SK-MEL-5 (cell line): ENCODE data around the gene ZBP1. TPM values are rescaled to one million over a fixed set of nuclear protein-coding genes. Genes with fewer than 3 reads are reported as not detected.

ENCODE experiments used
- DNase-seq: peaks from one replicate; pipeline ENCODE4 v3.0.0-alpha.2; 2016; ENCODE audit warnings: low read depth, low spot score
- in situ Hi-C: cut with HindIII; loops from 2 replicates; pipeline ENCODE4 v1.10.0; 2016; ENCODE audit warnings: low sequenced_read_pairs, high pct_unique_total_duplicates, low pct_unique_long_range_greater_than_20kb
- total RNA-seq: library from RNA; depleted of rRNA; stranded (reverse); fragments of >200 nt; shearing (Covaris generic); gene quantifications from 2 replicates; pipeline ENCODE4 v1.2.3, GENCODE V29; 2014

Gene ZBP1
- total RNA-seq, 1 experiment from 2014 or later, result not detected

- DNase-seq, result no peak
- in situ Hi-C loops, result no loop called here
These were observed 5.1 kb upstream of the ZBP1 start for GRCh38 chr20:57625181-57625958.

GRCh38 chr20:57624124-57624523 lies 3.9 kb upstream of the ZBP1 start:
- in situ Hi-C loops, result no loop called here

DNA sequence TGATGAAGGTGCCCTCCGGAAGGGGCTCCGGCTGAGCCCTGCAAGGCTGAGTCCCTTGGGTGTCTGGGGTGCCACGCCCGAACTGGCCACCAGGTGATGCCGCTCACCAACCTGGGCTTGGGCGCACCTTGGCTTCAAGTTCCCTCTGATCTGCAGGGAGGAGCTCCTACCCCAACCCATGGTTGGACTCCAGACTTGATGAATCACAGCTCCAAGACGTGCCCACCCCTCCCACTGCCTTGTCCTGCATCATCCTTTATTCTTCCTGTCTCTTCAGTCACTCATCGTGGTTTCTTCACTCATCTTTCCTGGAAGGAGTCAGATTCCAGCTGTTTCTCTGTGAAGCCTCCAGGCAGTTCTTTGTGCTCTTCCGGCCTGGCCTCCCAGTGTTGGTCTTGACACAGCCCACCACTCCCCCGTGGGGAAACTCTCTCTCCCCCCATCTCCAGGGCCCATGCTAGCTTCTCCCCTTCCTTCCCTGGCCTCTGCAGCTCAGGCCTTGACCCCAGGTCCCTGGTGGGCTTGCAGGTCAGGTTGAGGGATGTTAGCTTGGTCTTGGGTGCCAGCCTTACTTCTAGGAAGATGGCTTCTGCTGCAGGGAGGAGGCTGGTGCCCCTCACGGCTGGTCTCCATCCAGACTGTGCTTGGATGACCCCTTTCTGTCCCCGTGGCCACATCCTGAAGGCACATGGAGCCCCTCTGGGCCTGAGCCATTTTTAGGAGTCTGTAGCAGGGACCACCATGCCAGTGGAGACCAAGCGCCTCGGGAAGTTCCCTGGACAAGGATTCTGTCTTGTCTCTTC lies 2.6 kb upstream of the ZBP1 start:
- DNase-seq, result peak; percentile 49
- in situ Hi-C loops, result no loop called here

More at GRCh38 chr20:57624124-57624523, 3.9 kb upstream of the ZBP1 start:
- no peak for DNase-seq

GRCh38 chr20:57622201-57622570 lies 2.0 kb upstream of the ZBP1 start:
- in situ Hi-C loops, result no loop called here
- no peak for DNase-seq

DNA sequence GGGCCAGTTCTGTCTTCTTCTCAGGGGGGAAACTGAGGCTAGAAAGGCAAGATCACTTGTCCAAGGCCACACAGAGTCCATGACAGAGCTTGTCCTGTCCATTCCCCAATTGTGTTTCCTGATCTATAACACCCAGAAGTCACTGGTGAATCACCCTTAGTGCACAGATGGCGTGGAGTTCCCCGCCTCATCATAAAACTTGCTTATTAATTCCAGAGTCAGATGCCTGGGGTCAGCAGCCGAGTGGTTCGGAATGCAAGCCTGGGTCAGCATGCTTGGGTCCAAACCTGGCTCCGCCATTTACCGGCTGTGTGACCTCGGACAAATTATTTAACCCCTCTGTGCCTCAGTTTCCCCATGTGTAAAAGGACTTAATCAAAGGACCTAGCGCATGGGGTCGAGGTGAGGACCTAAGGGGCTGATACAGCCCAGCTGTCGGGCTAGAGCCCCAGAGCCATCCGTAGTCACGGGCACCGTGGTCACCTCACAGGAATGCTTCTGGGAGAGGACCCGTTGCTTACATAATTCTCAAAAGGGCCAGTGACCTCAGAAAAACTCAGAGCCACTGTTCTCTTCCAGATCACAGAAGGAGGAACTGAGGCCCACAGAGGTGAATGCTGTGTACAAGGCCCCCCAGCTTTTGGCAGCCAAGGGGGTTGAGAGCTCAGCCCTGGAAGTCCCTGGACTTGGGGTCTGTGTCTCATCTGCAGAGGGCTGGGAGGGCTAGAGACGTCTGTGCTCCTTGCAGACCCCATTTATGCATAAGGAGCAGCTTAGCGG lies 1.4 kb upstream of the ZBP1 start:
- DNase-seq, result no peak
- in situ Hi-C loops, result no loop called here

DNA sequence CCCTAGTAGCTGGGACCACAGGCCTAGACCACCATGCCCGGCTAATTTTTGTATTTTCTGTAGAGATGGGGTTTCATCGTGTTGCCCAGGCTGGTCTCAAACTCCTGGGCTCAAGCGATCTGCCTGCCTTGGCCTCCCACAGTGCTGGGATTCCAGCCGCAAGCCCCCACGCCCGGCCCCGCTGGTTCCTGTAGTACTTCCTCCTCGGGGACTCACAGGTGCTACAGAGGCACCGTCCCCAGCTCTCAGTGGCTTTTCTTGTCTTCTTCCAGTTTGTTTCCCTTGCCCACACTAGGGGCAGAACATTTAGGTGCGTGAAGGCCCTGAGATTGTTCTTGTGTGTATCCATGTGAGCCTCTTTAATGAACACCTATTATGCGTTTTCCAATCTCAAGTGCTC lies 773 bp upstream of the ZBP1 start:
- DNase-seq, result no peak
- in situ Hi-C loops, result no loop called here

- no peak for DNase-seq
- in situ Hi-C loops, result no loop called here
These were observed 985 bp downstream of the ZBP1 start for GRCh38 chr20:57619051-57619831.

GRCh38 chr20:57618764-57619050 lies 1.5 kb downstream of the ZBP1 start:
- in situ Hi-C loops, result no loop called here
- DNase-seq, result no peak

GRCh38 chr20:57618091-57618763 lies 2.0 kb downstream of the ZBP1 start:
- no peak for DNase-seq
- in situ Hi-C loops, result no loop called here

DNA sequence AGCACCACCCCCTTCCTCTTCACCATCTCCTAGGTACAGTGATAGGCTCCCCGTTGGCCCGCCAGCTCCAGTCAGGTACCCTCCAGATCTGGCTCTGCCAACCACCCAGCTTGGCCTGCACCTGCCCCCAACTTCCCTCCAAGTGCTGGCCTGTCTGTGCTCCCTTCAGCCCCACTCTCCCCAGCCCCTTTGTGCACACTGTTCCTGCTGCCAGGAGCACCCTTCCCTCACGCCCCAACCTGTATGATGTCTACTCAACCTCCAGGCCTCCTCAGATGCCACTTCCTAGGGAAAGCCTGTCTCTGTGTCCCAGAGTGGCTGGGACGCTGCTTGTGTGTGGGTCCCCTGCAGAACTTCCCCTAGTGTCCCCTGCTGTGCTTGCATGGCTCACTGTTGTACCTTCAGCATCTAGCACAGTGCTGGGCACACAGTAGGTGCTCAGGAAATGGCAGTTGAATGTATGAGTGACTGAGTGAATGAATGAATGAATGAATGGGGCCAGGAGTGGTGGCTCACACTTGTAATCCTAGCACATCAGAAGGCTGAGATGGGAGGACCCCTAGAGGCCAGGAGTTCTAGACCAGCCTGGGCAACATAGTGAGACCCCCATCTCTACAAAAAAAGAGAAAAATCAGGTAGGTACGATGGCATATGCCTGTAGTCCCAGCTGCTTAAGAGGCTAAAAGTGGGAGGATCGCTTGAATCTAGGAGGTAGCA lies 3.0 kb downstream of the ZBP1 start:
- no peak for DNase-seq
- in situ Hi-C loops, result no loop called here

DNA sequence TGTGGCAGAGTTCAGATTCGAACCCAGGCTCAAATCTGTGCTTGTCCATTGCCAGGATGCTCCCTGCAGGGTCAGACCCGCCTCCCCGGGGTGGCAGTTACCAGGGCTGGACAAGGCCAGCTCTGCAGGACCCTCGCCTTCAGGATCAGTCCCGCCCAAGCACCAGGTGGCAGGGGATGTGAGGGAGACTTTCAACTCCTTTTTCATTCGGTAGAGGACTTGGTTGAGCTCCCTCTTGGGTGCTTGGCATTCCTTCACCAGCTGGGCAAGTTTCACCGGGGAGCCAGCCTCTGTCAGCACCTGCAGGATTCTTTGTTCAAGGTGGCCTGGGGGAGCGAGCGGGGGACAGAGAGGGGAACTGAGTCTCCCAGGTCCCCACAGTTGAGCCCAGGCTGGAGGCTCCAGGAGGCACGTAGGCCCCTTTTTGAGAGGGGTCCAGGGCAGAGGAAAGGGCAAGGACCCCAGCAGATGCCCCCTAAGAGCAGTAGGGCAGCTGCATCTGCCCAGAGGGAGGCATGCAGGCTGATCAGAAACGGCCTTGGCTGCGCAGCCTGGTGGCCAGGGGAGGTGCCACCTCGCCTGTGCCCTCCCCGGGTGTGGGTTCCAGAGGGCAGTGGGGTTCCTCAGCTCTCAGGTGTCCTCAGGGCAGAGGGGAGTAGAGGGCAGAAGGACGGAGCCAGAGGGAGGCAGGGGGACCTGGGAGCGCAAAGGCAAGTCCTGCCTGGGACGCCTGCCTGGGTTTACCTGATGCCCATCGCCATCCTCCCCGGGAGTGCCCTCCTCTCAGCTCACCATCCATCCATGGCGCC lies 3.9 kb downstream of the ZBP1 start:
- in situ Hi-C loops, result no loop called here
- DNase-seq, result no peak

DNA sequence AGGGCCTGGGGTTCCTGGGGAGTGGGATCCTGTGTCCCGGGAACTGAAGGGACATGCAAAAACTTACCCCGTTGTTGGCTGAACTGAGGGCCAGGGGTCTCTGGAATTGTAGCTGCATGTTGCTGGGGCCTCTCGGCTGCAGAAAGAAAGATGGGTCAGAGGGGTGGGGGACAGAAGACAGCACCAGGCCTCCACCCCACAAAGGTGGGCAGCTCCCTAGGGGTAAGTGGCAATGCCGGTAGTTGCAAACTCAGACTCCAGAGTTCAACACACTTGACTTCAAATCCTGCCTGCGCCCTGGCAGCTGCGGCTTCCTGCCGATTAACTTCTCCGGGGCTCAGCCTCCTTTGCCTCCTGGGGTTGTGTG lies 4.8 kb downstream of the ZBP1 start:
- in situ Hi-C loops, result no loop called here
- no peak for DNase-seq

DNA sequence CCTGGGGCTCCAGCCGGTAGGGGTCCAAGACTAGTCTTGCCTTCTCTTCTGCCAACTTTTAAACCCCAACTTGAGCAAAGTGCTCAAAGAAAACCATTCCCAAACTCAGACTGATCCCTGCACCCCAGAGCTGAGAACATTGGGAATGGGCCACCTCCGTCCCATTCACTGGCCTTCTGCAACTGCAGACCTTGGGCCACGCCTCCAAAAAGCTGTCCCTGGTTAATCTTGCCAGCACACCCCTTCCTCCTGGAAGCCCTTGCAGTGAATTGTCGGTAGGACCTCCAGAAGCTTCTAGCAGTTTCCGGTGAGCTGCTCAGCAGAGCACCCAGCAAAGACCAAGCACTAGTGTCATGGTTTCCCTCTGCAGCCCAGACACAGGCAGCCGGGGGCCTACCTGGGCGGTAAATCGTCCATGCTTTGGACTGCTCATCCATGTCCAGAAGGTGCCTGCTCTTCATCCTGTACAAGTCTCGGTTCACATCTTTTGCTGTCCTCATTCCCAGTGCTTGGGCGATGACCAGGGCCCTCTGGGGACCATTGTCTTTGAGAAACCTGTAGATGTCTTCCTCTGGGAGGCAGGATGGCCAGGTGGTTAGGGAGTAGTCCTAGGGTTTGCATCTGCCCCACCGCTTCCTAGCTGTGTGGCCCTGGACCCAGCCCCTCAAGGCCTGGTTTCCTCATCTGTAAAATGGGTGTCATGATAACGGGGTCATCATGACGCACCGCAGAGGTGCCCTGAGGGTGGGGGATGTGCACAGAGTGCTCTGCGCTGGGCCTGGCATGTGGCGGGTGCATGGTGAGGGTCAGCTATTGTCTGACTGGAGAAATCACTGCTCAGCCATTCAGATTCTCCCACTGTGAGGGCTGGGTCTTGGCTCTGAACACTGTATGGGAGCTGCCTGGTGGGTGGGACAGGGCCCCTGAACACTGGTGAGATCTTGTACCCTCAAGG lies 5.5 kb downstream of the ZBP1 start:
- in situ Hi-C loops, result no loop called here

DNA sequence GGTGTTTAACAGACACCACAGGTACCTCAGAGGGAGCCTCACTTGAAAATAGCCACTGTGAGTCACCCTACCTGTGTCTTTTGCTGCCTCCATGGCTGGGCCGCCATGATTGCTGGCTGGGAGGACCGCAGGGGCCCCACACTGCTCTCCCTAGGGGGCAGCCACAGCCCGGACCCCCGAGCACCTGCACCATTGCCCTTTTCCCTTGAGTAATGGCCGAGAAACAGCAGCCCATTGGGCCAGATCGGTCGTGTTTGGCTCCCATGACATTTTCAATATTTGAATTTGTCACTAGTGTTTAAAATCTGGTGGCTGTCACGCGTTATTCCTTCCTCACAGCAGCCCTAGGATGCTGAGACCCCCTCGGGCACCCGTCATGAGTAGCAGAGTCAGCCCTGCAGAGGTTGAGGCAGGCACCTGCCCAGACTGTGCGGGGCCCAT lies 6.7 kb downstream of the ZBP1 start:
- no peak for DNase-seq
- in situ Hi-C loops, result no loop called here

More for the DNA sequence above, 5.5 kb downstream of the ZBP1 start:
- no peak for DNase-seq

- DNase-seq, result no peak
- in situ Hi-C loops, result no loop called here
These were observed 7.3 kb downstream of the ZBP1 start for GRCh38 chr20:57612916-57613315.
